AG09309 (cell line): ENCODE results near the gene PCDH9.

Source experiments
- DNase-seq: peaks from one replicate; pipeline ENCODE4 v3.0.0-alpha.2; 2010; ENCODE audit warnings: low read depth
- H3K4me3 ChIP-seq: 2 replicates; pipeline ENCODE4 v1.5.1; 2011; ENCODE audit warnings: mild to moderate bottlenecking, low read depth, low read length, moderate library complexity; ENCODE audit not compliant: control insufficient read depth
- CTCF ChIP-seq: IDR thresholded peaks from 2 replicates; pipeline ENCODE4 v1.5.1; 2011; ENCODE audit warnings: mild to moderate bottlenecking, low read depth, low read length, inconsistent platforms; ENCODE audit not compliant: insufficient read depth, control insufficient read depth; ENCODE audit errors: missing control alignments

PCDH9 gene

DNA sequence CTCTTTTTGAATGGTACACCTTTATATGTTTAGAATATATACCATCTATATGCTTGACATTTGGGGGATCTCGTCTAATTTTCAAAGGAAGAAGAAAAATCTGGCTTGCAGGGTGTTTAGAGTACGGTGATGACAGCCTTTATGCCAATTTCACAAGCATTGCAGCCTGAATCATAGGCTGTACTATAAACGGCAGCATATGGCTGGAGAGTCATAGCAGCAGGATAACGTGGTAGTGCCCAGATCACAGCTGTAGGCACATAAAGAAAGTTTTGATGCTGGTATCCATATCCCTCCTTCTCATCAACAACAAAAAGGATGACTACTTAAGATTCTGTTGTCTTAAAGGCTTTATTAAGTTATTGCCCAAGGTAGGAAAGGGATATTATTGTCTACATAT is 253.0 kb downstream of the PCDH9 start:
- no peak for DNase-seq
- no peak for TF ChIP-seq CTCF

DNA sequence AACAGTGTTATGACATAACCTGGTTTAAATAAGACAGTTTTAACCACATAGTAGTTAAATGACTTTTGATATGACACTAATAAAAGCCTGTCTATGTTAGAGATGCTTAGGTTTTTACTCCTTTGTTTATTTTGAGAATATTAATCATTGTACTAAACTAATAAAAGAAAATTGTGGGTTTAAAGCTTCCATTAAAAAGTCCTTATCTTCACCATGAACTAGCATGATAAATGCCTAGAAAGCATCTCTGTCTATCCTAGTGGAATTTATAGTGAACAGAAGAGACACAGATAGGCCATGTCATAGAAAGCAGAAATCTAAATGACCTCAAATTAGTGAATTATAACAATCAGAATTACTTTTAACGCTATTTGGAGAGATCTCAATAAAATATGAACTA is 255.2 kb downstream of the PCDH9 start:
- no peak for DNase-seq
- no peak overlapping the region for H3K4me3 ChIP-seq
- no peak for TF ChIP-seq CTCF

More for the DNA sequence above, 253.0 kb downstream of the PCDH9 start:
- no peak overlapping the region for H3K4me3 ChIP-seq

DNA sequence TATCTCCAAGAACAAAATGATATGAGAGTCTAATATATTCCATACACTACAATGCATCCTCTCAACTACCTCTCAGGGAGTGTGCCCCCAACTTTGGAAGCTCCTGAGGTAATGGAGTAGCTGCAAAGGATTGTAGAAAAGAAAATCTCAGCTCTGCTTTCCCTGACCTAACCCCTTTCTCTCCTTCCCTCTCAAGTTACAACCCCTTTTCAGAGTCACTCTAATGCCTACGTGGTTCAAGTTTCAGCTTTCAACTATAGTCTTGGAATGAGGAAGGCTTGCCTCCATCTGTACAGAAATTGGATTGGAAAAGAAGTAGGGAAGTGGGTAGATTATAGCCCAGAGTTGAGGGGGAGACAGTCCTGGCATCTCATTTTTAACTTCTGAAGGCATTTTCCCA is 256.0 kb downstream of the PCDH9 start:
- no peak for DNase-seq
- TF ChIP-seq CTCF = no peak
- H3K4me3 ChIP-seq = no peak overlapping the region

DNA sequence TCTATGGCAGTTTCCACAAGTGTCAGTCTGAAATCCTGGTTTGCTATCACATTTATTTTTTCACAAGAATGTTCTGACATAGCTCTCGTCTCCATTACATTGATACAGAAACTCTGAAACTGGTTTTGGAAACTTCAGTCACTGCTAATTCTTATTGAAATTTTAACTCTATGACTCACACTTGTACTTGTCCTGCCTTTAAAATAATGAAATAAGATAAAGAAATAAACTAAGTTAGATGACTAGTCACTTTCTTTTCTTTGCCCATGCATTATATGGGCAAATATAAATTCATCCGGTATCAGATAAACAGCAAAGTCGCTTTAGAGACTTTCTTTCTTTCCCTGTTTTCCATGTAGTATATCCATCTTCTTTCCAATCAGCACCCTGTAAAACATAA is 257.5 kb downstream of the PCDH9 start:
- DNase-seq = no peak
- no peak for TF ChIP-seq CTCF
- H3K4me3 ChIP-seq = no peak overlapping the region

DNA sequence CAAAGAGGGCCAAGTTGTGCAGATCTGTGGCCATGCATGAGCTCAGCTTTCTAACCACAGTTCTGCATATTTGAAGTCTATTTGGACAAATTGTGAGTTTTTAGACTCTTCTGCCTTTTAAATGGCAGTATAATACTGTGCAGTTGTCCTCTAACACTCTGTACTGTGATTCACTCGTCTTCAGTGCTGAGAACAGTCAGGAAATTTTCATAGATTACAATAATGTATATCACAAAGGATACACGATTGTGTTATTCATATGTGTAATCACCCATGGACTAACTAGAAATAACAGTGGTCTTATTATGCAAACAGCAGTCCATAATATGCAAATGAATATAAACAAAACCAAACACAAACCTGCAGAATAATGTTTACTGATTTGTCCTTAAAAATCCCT is 259.1 kb downstream of the PCDH9 start:
- H3K4me3 ChIP-seq = no peak overlapping the region
- no peak for DNase-seq
- TF ChIP-seq CTCF = no peak

GRCh38 chr13:66969291-66969690 is 260.8 kb downstream of the PCDH9 start:
- no peak overlapping the region for H3K4me3 ChIP-seq
- DNase-seq = no peak
- TF ChIP-seq CTCF = no peak

DNA sequence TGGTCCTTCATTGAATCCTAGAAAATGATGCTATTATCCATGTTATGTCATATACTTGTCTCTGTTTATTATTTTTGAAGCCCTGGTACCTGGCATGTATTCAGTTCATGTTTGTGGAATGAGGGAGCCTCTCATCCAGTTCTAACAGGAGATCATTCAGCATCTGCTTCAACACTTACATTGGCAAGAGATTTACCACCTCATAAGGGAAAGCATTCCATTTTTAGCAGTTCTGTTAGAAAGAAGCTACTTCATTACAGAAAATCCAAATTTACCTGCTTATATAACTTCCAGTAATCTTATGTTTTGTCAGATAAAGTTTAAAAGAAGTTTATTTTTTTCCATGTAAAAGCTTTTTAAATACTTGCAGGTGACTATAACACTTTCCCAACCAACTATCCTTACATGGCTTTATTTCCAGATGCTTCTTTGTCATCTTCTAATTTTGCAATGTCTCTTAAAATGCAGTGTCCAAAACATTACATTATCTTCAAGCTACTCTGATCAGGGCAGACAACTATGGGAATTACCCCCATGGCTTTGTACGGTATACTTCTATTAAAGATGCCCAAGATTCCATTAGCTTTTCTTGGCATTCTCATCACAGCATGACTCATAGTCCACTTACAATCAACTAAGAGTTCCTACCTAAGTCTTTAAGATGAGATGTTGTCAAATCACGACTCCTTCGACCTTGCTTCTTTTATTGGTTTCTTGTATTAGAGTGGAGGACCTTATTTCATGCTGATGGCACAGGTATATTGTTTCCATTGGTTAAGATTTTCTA is 262.1 kb downstream of the PCDH9 start:
- H3K4me3 ChIP-seq = no peak overlapping the region
- TF ChIP-seq CTCF = no peak
- no peak for DNase-seq
